Smooth muscle cell (in vitro differentiated cells): ENCODE measurements around the gene COPZ2. TPM values are rescaled to one million over a fixed set of nuclear protein-coding genes. Genes with fewer than 3 reads are reported as not detected.

ENCODE experiments used
- DNase-seq: peaks from one replicate; lab custom pipeline; 2025; ENCODE audit not compliant: unreplicated experiment; lab: John Stamatoyannopoulos, UW
- H2AFZ ChIP-seq: fragments of 200-600 bp; sonication (generic); 2 replicates; pipeline ENCODE4 v1.6.0; 2016; ENCODE audit warnings: antibody characterized with exemption, low read depth, mild to moderate bottlenecking
- H3F3A ChIP-seq: fragments of 200-600 bp; sonication (generic); 2 replicates; pipeline ENCODE4 v1.6.0; 2017; ENCODE audit warnings: antibody characterized with exemption, low read depth
- H3K27ac ChIP-seq: fragments of 200-600 bp; sonication (generic); 2 replicates; pipeline ENCODE4 v1.5.1; 2016; ENCODE audit warnings: low read depth, mild to moderate bottlenecking
- H3K27me3 ChIP-seq: fragments of 200-600 bp; sonication (generic); 2 replicates; pipeline ENCODE4 v1.6.1; 2016; ENCODE audit warnings: low read depth, mild to moderate bottlenecking
- H3K36me3 ChIP-seq: fragments of 200-600 bp; sonication (generic); 2 replicates; pipeline ENCODE4 v1.5.1; 2016; ENCODE audit warnings: low read depth
- H3K4me1 ChIP-seq: fragments of 200-600 bp; sonication (generic); 2 replicates; pipeline ENCODE4 v1.5.1; 2016; ENCODE audit warnings: low read depth
- H3K4me2 ChIP-seq: fragments of 200-600 bp; sonication (generic); 2 replicates; pipeline ENCODE4 v1.6.0; 2016; ENCODE audit warnings: mild to moderate bottlenecking
- H3K4me3 ChIP-seq: fragments of 200-600 bp; sonication (generic); 2 replicates; pipeline ENCODE4 v1.5.1; 2016; ENCODE audit warnings: mild to moderate bottlenecking
- H3K79me2 ChIP-seq: fragments of 200-600 bp; sonication (generic); 2 replicates; pipeline ENCODE4 v1.6.0; 2016; ENCODE audit warnings: low read depth, mild to moderate bottlenecking
- H3K9ac ChIP-seq: fragments of 200-600 bp; sonication (generic); 2 replicates; pipeline ENCODE4 v1.6.0; 2016; ENCODE audit warnings: low read depth
- H3K9me3 ChIP-seq: fragments of 200-600 bp; sonication (generic); replicated peaks from 2 replicates; pipeline ENCODE4 v1.5.1; 2016; ENCODE audit warnings: low read depth
- H4K20me1 ChIP-seq: fragments of 200-600 bp; sonication (generic); 2 replicates; pipeline ENCODE4 v1.6.0; 2016; ENCODE audit warnings: low read depth
- CTCF ChIP-seq: fragments of 200-600 bp; sonication (generic); IDR thresholded peaks from 2 replicates; pipeline ENCODE4 v1.5.1; 2017; ENCODE audit warnings: borderline replicate concordance, mild to moderate bottlenecking, antibody characterized with exemption; ENCODE audit not compliant: insufficient read depth, poor library complexity, severe bottlenecking
- WGBS: methylation state at CpG from one replicate; pipeline ENCODE4 v1.1.7; 2016; ENCODE audit warnings: low lambda C conversion rate; 5-methylcytosine and 5-hydroxymethylcytosine counted together
- polyA plus RNA-seq: library from polyadenylated mRNA; unstranded; fragments of >200 nt; fragmentation: Nextera tagmentation; extraction: Ambion mirVana; gene quantifications from 2 replicates; pipeline ENCODE4 v1.2.1, GENCODE V29; 2016
- total RNA-seq: library from RNA; depleted of rRNA; stranded (reverse); fragments of >200 nt; gene quantifications from 2 replicates; pipeline ENCODE4 v1.2.3, GENCODE V29; 2014

The COPZ2 gene
- total and polyA plus RNA-seq, 2 experiments from 2014 or later, result 70.6 to 257 TPM

- Histone ChIP-seq H3K27ac (no peak overlapping the region), H3K79me2 (no peaks in the 10 kb centered on the region), H2AFZ (no peak overlapping the region), H3K4me2 (no peak overlapping the region), H3K4me3 (no peak overlapping the region), H4K20me1 (no peaks in the 10 kb centered on the region), H3K36me3 (no peaks in the 10 kb centered on the region), H3K9ac (no peak overlapping the region), H3K9me3 (no peaks in the 10 kb centered on the region), H3F3A (no peaks in the 10 kb centered on the region), H3K27me3 (no peaks in the 10 kb centered on the region), H3K4me1 (peaks cover 67% of the 10 kb centered on the region)
- DNase-seq, result no peak
- no peak for TF ChIP-seq CTCF
- 98% methylated on average over 4 of the region's 4 CpGs for WGBS
These were observed 42.9 kb downstream of the COPZ2 start for GRCh38 chr17:47994724-47995123.

DNA sequence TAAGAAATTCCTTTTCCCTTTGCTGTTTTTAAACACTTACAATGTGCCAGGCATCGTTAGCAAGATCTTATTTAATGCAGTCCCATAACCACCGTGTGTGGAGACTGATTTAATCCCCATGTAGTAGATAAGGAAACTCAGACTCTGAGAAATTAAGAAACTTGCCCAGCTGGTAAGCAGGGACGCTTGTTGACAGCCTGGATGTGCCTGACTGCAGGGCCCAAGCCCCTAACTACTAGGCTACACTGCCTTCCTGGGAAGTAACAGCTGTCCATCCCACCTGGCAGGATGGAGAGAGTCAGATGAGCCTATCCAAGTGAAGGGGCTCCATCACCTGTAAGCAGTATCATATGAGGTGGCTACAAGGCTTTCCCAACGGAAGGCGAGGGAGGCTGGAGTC is 43.6 kb downstream of the COPZ2 start:
- H3K9ac ChIP-seq, result no peak overlapping the region
- no peaks in the 10 kb centered on the region for H3K79me2 ChIP-seq
- no peak overlapping the region for H3K4me3 ChIP-seq
- H2AFZ ChIP-seq, result no peak overlapping the region
- no peak for TF ChIP-seq CTCF
- H3K27me3 ChIP-seq, result no peaks in the 10 kb centered on the region
- no peaks in the 10 kb centered on the region for H4K20me1 ChIP-seq
- H3K4me1 ChIP-seq, result peaks cover 66% of the 10 kb centered on the region
- 59% methylated on average over 5 of the region's 5 CpGs for WGBS
- DNase-seq, result no peak
- no peaks in the 10 kb centered on the region for H3F3A ChIP-seq
- no peak overlapping the region for H3K27ac ChIP-seq
- H3K9me3 ChIP-seq, result no peaks in the 10 kb centered on the region
- H3K4me2 ChIP-seq, result no peak overlapping the region
- no peaks in the 10 kb centered on the region for H3K36me3 ChIP-seq

GRCh38 chr17:47993031-47993564 is 44.5 kb downstream of the COPZ2 start:
- H3K36me3 ChIP-seq, result no peaks in the 10 kb centered on the region
- H3K27me3 ChIP-seq, result no peaks in the 10 kb centered on the region
- no peak overlapping the region for H3K27ac ChIP-seq
- H3K79me2 ChIP-seq, result no peaks in the 10 kb centered on the region
- TF ChIP-seq CTCF, result no peak
- 67% methylated on average over 9 of the region's 9 CpGs for WGBS
- no peak overlapping the region for H3K9ac ChIP-seq
- H4K20me1 ChIP-seq, result no peaks in the 10 kb centered on the region
- no peak overlapping the region for H2AFZ ChIP-seq
- no peaks in the 10 kb centered on the region for H3F3A ChIP-seq
- DNase-seq, result no peak
- peaks cover 66% of the 10 kb centered on the region for H3K4me1 ChIP-seq
- no peaks in the 10 kb centered on the region for H3K9me3 ChIP-seq
- H3K4me3 ChIP-seq, result no peak overlapping the region
- H3K4me2 ChIP-seq, result no peak overlapping the region

DNA sequence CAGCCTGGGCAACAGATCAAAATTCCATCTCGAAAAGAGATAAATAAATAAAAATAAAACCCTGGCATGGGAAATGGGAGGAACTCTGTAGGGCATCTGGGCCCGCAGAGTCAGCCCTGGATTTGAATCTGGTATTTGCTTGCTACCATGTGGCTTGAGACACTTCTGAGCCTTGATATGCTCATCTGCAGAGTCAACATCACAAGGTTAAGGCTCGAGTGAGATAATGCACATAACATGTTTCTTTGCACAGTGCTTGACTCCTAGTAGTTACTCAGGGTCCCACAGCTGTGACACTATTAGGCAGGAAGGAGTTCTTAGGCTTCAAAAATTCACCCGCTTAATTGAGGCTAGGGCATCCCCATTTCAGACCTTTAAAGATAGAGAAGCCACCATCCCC is 45.4 kb downstream of the COPZ2 start:
- Histone ChIP-seq H2AFZ (no peak overlapping the region), H3K27me3 (no peaks in the 10 kb centered on the region), H3K4me1 (peaks cover 75% of the 10 kb centered on the region), H3F3A (peaks cover 6% of the 10 kb centered on the region), H4K20me1 (no peaks in the 10 kb centered on the region), H3K27ac (no peak overlapping the region), H3K79me2 (no peaks in the 10 kb centered on the region), H3K9ac (no peak overlapping the region), H3K4me3 (no peak overlapping the region), H3K9me3 (no peaks in the 10 kb centered on the region), H3K4me2 (no peak overlapping the region), H3K36me3 (no peaks in the 10 kb centered on the region)
- DNase-seq, result no peak
- 77% methylated on average over 4 of the region's 4 CpGs for WGBS
- no peak for TF ChIP-seq CTCF
